Prostate gland (tissue), 2 donors: ENCODE data around the gene CADPS2. TPM values are rescaled to one million over a fixed set of nuclear protein-coding genes. Genes with fewer than 3 reads are reported as not detected.

Experiments
- DNase-seq: peaks from one replicate; pipeline ENCODE4 v3.0.0-alpha.2; 2019; ENCODE audit warnings: low spot score
- H3K27ac ChIP-seq, 2 donors: fragments of 200-600 bp; sonication (generic); 2 replicates each; pipeline ENCODE4 v1.5.1; 2017 to 2019
- H3K27me3 ChIP-seq: fragments of 200-600 bp; sonication (generic); replicated peaks from 2 replicates; pipeline ENCODE4 v1.5.1; 2019; ENCODE audit not compliant: insufficient read depth
- H3K36me3 ChIP-seq, 2 donors: fragments of 200-600 bp; sonication (generic); 1 replicate in 1 of 2; 2 replicates in 1 of 2; pipeline versions ENCODE4 v1.5.1 to v1.8.1; 2017 to 2019
- H3K4me1 ChIP-seq: fragments of 200-600 bp; sonication (generic); replicated peaks from 2 replicates; pipeline ENCODE4 v1.5.1; 2019
- H3K4me3 ChIP-seq, 2 donors: fragments of 200-600 bp; sonication (generic); 2 replicates each; pipeline ENCODE4 v1.5.1; 2017 to 2019
- H3K9me3 ChIP-seq: fragments of 200-600 bp; sonication (generic); 2 replicates; pipeline ENCODE4 v1.5.1; 2017
- CTCF ChIP-seq, 4 experiments: fragments of 200-600 bp in 2 of 4; fragments of 450-650 bp in 2 of 4; sonication (generic) in 2 of 4; IDR thresholded peaks; 1 replicate in 3 of 4; 2 replicates in 1 of 4; pipeline ENCODE4 v1.5.1; 2016 to 2019; ENCODE audit warnings: antibody characterized with exemption in 4 of 4, mild to moderate bottlenecking in 2 of 4, moderate library complexity in 2 of 4
- POLR2A ChIP-seq: fragments of 450-650 bp; IDR thresholded peaks from one replicate; pipeline ENCODE4 v1.6.1; 2016; ENCODE audit warnings: antibody characterized with exemption, mild to moderate bottlenecking
- POLR2AphosphoS5 ChIP-seq: sonication (generic); formaldehyde crosslinking; IDR thresholded peaks from one replicate; pipeline ENCODE4 v1.6.1; 2017; ENCODE audit warnings: antibody characterized with exemption
- WGBS: methylation state at CpG from one replicate; pipeline ENCODE4 v1.1.5; 2018; 5-methylcytosine and 5-hydroxymethylcytosine counted together
- intact Hi-C: fragments of 100-400 bp; cut with DNase I; formaldehyde crosslinking; loops from one replicate; pipeline ENCODE4 v1.14.2; 2022
- total RNA-seq, 2 donors: library from RNA; depleted of rRNA; stranded (reverse); fragments of >200 nt; gene quantifications; one replicate each; pipeline ENCODE4 v1.1.0, GENCODE V29; 2016

The CADPS2 gene
- total RNA-seq, 2 donors from 2014 or later: 22.2 to 50.4 TPM

GRCh38 chr7:122350701-122351100 is 535.6 kb downstream of the CADPS2 start:
- DNase-seq: no peak
- H3K27me3 ChIP-seq: no peaks in the 10 kb centered on the region
- no peak for TF ChIP-seq POLR2A
- TF ChIP-seq CTCF (IDR thresholded peaks at IDR 0.05): no peak
- no peak for TF ChIP-seq POLR2AphosphoS5
- no peak overlapping the region for H3K27ac ChIP-seq
- H3K36me3 ChIP-seq: no peaks in the 10 kb centered on the region
- H3K4me3 ChIP-seq: no peak overlapping the region
- WGBS: 90% methylated on average over 3 of the region's 3 CpGs
- no peaks in the 10 kb centered on the region for H3K4me1 ChIP-seq
- no peaks in the 10 kb centered on the region for H3K9me3 ChIP-seq
- intact Hi-C loops: no loop called here

DNA sequence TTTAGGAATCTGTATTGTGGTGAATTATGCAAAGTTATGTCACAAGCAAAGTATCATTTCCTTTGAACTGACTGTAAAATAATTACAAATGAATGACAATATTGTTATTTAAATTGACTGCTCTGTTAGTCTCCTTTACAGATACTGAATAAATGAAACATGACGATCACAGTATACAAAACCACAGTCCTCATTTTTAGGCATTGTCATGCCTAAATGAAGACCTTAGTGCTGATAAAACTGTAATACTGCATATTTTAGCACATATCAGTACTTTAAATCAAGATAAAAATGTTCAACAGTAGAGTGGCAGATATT is 542.0 kb downstream of the CADPS2 start:
- H3K4me3 ChIP-seq: no peak overlapping the region
- WGBS: 84% methylated on average over 1 of the region's 1 CpG
- no peaks in the 10 kb centered on the region for H3K27me3 ChIP-seq
- H3K36me3 ChIP-seq: no peaks in the 10 kb centered on the region
- TF ChIP-seq POLR2A (no peak), POLR2AphosphoS5 (no peak), CTCF (IDR thresholded peaks at IDR 0.05) (no peak)
- DNase-seq: no peak
- no peak overlapping the region for H3K27ac ChIP-seq
- intact Hi-C loops: no loop called here
- H3K9me3 ChIP-seq: no peaks in the 10 kb centered on the region
- no peaks in the 10 kb centered on the region for H3K4me1 ChIP-seq

DNA sequence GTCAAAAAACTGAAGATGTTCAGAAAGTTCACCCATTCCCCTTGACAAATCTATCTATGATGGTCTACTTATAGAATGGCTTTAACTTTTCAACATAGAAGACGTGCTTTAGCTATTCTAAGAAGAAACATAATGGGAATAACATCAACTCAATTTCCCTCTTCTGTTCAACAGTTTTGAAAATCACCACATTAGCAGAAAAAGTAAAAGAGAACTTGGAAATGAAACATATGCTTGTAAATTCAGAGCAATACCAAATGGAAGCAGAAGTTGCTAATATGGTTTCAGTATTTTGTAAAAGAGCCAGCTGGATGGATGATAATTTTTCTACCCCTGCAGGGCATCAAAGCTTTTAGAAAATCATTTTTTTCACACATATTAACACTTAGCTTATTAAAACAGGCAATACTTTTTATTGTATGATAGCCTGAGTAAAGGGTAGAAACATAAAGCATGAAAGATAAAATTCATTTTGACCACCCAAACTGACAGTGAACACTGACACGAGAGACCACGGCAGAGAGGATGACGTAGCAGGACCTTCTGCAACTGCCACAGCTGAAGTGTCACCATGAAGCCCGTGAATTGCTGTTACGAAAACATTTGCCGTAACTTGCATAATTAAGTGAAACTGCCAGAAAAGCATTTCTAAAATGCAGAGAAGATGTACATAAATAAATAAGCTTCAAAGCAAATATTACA is 542.5 kb downstream of the CADPS2 start:
- no peak for DNase-seq
- no peak for TF ChIP-seq POLR2A
- TF ChIP-seq POLR2AphosphoS5: no peak
- TF ChIP-seq CTCF (IDR thresholded peaks at IDR 0.05): no peak
- 85% methylated on average over 7 of the region's 7 CpGs for WGBS
- no peaks in the 10 kb centered on the region for H3K9me3 ChIP-seq
- H3K4me1 ChIP-seq: no peaks in the 10 kb centered on the region
- no peaks in the 10 kb centered on the region for H3K27me3 ChIP-seq
- no peaks in the 10 kb centered on the region for H3K36me3 ChIP-seq
- H3K27ac ChIP-seq: no peak overlapping the region
- intact Hi-C loops: no loop called here
- H3K4me3 ChIP-seq: no peak overlapping the region

DNA sequence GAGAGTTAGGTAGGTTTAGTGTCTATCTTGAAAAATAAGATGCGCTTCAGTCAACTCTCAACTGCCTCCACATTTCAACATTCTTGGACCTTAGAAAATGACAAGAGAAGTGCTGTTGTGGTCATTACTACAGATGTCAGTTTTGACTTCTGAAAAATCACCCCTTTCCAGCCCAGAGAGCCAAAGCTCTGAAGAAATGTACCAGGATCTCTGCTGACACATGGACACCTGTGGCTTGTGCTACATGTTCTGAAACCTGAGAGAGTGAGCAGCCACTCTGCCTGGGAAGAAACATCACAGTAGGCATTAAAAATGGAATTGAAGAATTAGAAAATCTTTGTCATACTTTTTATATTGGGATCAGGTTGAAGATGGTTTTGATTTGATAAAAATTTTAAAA is 545.8 kb downstream of the CADPS2 start:
- intact Hi-C loops: no loop called here
- H3K4me3 ChIP-seq: no peak overlapping the region
- 100% methylated on average over 1 of the region's 1 CpG for WGBS
- no peak for DNase-seq
- no peaks in the 10 kb centered on the region for H3K4me1 ChIP-seq
- no peaks in the 10 kb centered on the region for H3K36me3 ChIP-seq
- TF ChIP-seq POLR2A: no peak
- TF ChIP-seq POLR2AphosphoS5: no peak
- no peak for TF ChIP-seq CTCF (IDR thresholded peaks at IDR 0.05)
- no peak overlapping the region for H3K27ac ChIP-seq
- no peaks in the 10 kb centered on the region for H3K9me3 ChIP-seq
- H3K27me3 ChIP-seq: no peaks in the 10 kb centered on the region

- TF ChIP-seq POLR2A: no peak
- TF ChIP-seq POLR2AphosphoS5: no peak
- no peak for TF ChIP-seq CTCF (IDR thresholded peaks at IDR 0.05)
- Histone ChIP-seq H3K27me3 (no peaks in the 10 kb centered on the region), H3K27ac (no peak overlapping the region)
Measured at GRCh38 chr7:122339145-122339904, 546.9 kb downstream of the CADPS2 start.

More at GRCh38 chr7:122339145-122339904, 546.9 kb downstream of the CADPS2 start:
- Histone ChIP-seq H3K4me1 (no peaks in the 10 kb centered on the region), H3K9me3 (no peaks in the 10 kb centered on the region), H3K36me3 (no peaks in the 10 kb centered on the region), H3K4me3 (no peak overlapping the region)
- intact Hi-C loops: no loop called here
- DNase-seq: no peak
- WGBS: 93% methylated on average over 6 of the region's 6 CpGs
